Prostate gland (tissue), 2 donors: ENCODE data around the gene OR52M1.

Experiments
- POLR2A ChIP-seq: fragments of 450-650 bp; IDR thresholded peaks from one replicate; pipeline ENCODE4 v1.6.1; 2016; ENCODE audit warnings: antibody characterized with exemption, mild to moderate bottlenecking
- TF ChIP-seq, protein P1 (sequence below), 4 experiments: fragments of 200-600 bp in 2 of 4; fragments of 450-650 bp in 2 of 4; sonication (generic) in 2 of 4; IDR thresholded peaks; 1 replicate in 3 of 4; 2 replicates in 1 of 4; pipeline ENCODE4 v1.5.1; 2016 to 2019; ENCODE audit warnings: antibody characterized with exemption in 4 of 4, mild to moderate bottlenecking in 2 of 4, moderate library complexity in 2 of 4

DNA sequence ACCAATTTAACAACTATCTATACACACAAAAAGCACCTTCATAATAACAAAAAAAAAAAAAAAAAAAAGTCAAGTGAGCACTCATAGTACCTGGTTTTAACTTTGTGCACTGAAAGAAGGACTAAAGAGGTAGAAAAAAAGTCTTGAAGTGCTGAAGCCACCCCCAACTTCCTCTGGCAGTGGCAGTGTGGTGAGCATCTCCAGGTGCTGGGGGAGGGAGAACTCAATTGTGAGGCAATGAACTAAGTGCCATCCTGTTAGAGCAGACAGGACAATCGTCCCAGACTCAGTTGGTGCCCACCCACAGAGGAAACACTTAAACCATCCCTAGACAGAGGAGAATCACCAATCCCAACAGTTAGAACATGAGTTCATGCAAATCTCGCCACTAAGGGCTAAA is 22.7 kb upstream of the OR52M1 start:
- TF ChIP-seq, protein P1, sequence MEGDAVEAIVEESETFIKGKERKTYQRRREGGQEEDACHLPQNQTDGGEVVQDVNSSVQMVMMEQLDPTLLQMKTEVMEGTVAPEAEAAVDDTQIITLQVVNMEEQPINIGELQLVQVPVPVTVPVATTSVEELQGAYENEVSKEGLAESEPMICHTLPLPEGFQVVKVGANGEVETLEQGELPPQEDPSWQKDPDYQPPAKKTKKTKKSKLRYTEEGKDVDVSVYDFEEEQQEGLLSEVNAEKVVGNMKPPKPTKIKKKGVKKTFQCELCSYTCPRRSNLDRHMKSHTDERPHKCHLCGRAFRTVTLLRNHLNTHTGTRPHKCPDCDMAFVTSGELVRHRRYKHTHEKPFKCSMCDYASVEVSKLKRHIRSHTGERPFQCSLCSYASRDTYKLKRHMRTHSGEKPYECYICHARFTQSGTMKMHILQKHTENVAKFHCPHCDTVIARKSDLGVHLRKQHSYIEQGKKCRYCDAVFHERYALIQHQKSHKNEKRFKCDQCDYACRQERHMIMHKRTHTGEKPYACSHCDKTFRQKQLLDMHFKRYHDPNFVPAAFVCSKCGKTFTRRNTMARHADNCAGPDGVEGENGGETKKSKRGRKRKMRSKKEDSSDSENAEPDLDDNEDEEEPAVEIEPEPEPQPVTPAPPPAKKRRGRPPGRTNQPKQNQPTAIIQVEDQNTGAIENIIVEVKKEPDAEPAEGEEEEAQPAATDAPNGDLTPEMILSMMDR (IDR thresholded peaks at IDR 0.05), result no peak
- no peak for TF ChIP-seq POLR2A
